Spleen (tissue), 11 donors: ENCODE results near the gene STAT3. TPM values are rescaled to one million over a fixed set of nuclear protein-coding genes. Genes with fewer than 3 reads are reported as not detected.

Experiments used
- DNase-seq: peaks from one replicate; pipeline ENCODE4 v3.0.0-alpha.2; 2020
- H3K27ac ChIP-seq, 8 donors: fragments of 200-600 bp; sonication (generic) in 7 of 8; 1 replicate in 4 of 8; 2 replicates in 4 of 8; pipeline versions ENCODE4 v1.5.0 to v1.8.0; 2016 to 2021; ENCODE audit warnings: inconsistent platforms in 4 of 8, mild to moderate bottlenecking in 4 of 8, moderate library complexity in 1 of 8
- H3K27me3 ChIP-seq, 7 donors: fragments of 200-600 bp; sonication (generic) in 6 of 7; replicated peaks in 1 of 7; 1 replicate in 4 of 7; 2 replicates in 3 of 7; pipeline versions ENCODE4 v1.5.0 to v1.8.0; 2016 to 2021; ENCODE audit warnings: inconsistent platforms in 3 of 7, mild to moderate bottlenecking in 1 of 7
- H3K36me3 ChIP-seq, 6 donors: fragments of 200-600 bp; sonication (generic) in 5 of 6; 1 replicate in 4 of 6; 2 replicates in 2 of 6; pipeline versions ENCODE4 v1.5.0 to v1.8.0; 2016 to 2021; ENCODE audit warnings: inconsistent platforms in 2 of 6
- H3K4me1 ChIP-seq, 6 donors: fragments of 200-600 bp; sonication (generic) in 5 of 6; 1 replicate in 3 of 6; 2 replicates in 3 of 6; pipeline versions ENCODE4 v1.5.0 to v1.8.0; 2016 to 2021; ENCODE audit warnings: inconsistent platforms in 3 of 6
- H3K4me3 ChIP-seq, 8 donors: fragments of 200-600 bp; sonication (generic) in 7 of 8; 1 replicate in 4 of 8; 2 replicates in 4 of 8; pipeline versions ENCODE4 v1.5.0 to v1.8.0; 2016 to 2021; ENCODE audit warnings: inconsistent platforms in 4 of 8, mild to moderate bottlenecking in 4 of 8, moderate library complexity in 2 of 8
- H3K9me3 ChIP-seq, 8 donors: fragments of 200-600 bp; sonication (generic) in 7 of 8; 1 replicate in 4 of 8; 2 replicates in 4 of 8; pipeline versions ENCODE4 v1.5.0 to v1.8.0; 2016 to 2021; ENCODE audit warnings: inconsistent platforms in 4 of 8
- CTCF ChIP-seq, 11 experiments: fragments of 200-600 bp in 7 of 11; fragments of 450-650 bp in 4 of 11; sonication (generic) in 4 of 11; IDR thresholded peaks in 8 of 11; conservative IDR thresholded peaks in 3 of 11; 1 replicate in 7 of 11; 2 replicates in 4 of 11; pipeline versions ENCODE4 v1.4.0 to v1.8.0; 2016 to 2021; ENCODE audit warnings: antibody characterized with exemption in 11 of 11, inconsistent platforms in 4 of 11, mild to moderate bottlenecking in 1 of 11
- POLR2A ChIP-seq, 3 donors: fragments of 450-650 bp; IDR thresholded peaks; one replicate each; pipeline ENCODE4 v1.5.1; 2017; ENCODE audit warnings: antibody characterized with exemption in 3 of 3, mild to moderate bottlenecking in 1 of 3
- POLR2AphosphoS5 ChIP-seq, 3 donors: sonication (generic); formaldehyde crosslinking; IDR thresholded peaks; one replicate each; pipeline ENCODE4 v1.5.1; 2017; ENCODE audit warnings: antibody characterized with exemption in 3 of 3
- WGBS, 5 donors: extraction: QIAGEN DNeasy Blood & Tissue Kit in 3 of 5; methylation state at CpG; one replicate each; pipeline versions ENCODE4 v1.1.5 to v1.1.7; 2013 to 2018; 5-methylcytosine and 5-hydroxymethylcytosine counted together
- intact Hi-C: fragments of 100-400 bp; cut with DNase I; formaldehyde crosslinking; loops from one replicate; pipeline ENCODE4 v1.15.0; 2023; ENCODE audit warnings: low total_unique reads
- polyA plus RNA-seq, 3 donors: library from polyadenylated mRNA; stranded (reverse); fragments of 200-250 nt; gene quantifications; one replicate each; pipeline ENCODE4 v1.2.1, GENCODE V29; 2013
- total RNA-seq, 7 donors: library from RNA; depleted of rRNA in 3 of 7; stranded (reverse); fragments of >200 nt in 3 of 7; fragmentation: NEBNext Ultra II Directional in 4 of 7; extraction: Animal tissue kit (Norgen Biotek cat#: 25700) in 4 of 7; gene quantifications; one replicate each; pipeline versions ENCODE4 v1.1.0 to v1.2.1, GENCODE V29; 2016 to 2021
- donor health status: healthy with polysubstance abuse.
- donor health status: DM: no; HTN: no; CAD: no; lungs with moderate emphysema.
- donor health status: DM: no; HTN: no; CAD: no.
- donor health status: Bipolar disorder and iron deficiency.
- donor health status: healthy.
- donor health status: DM: no; HTN: no; CAD: no.
- donor health status: DM: yes; HTN: yes; CAD: no.

Gene STAT3
- total and polyA plus RNA-seq, 10 donors = 18.3 to 326 (median 241) TPM

- no peak overlapping the region for H3K4me3 ChIP-seq
- peak overlapping the region in 6 of 8 donors; percentile 32 to 85 (median 73) for H3K27ac ChIP-seq
- TF ChIP-seq POLR2AphosphoS5 (IDR thresholded peaks at IDR 0.05) = no peak
- TF ChIP-seq CTCF (IDR thresholded peaks at IDR 0.05 in 8 of 11, conservative IDR thresholded peaks at IDR 0.05 in 3 of 11) = no peak
- no peak for TF ChIP-seq POLR2A (IDR thresholded peaks at IDR 0.05)
- no peaks in the 10 kb centered on the region for H3K27me3 ChIP-seq
- H3K36me3 ChIP-seq = no peaks in the 10 kb centered on the region
- 64 to 91% (median 75%) methylated on average over 2 to 3 of the region's 3 CpGs for WGBS, 5 donors
- intact Hi-C loops = no loop called here
- H3K9me3 ChIP-seq = no peaks in the 10 kb centered on the region
- DNase-seq = no peak
- H3K4me1 ChIP-seq = peaks cover 35 to 99% (median 70%) of the 10 kb centered on the region in 6 donors
Measured at GRCh38 chr17:42413464-42414040, 25.3 kb upstream of the STAT3 start.

GRCh38 chr17:42411905-42412679 lies 23.9 kb upstream of the STAT3 start:
- Histone ChIP-seq H3K36me3 (no peaks in the 10 kb centered on the region), H3K4me1 (peaks cover 35 to 99% (median 75%) of the 10 kb centered on the region in 6 donors), H3K27ac (peak overlapping the region; percentile 13 to 87 (median 76)), H3K4me3 (no peak overlapping the region), H3K9me3 (no peaks in the 10 kb centered on the region), H3K27me3 (no peaks in the 10 kb centered on the region)
- TF ChIP-seq POLR2A (IDR thresholded peaks at IDR 0.05) (no peak), CTCF (IDR thresholded peaks at IDR 0.05 in 8 of 11, conservative IDR thresholded peaks at IDR 0.05 in 3 of 11) (no peak), POLR2AphosphoS5 (IDR thresholded peaks at IDR 0.05) (no peak)
- intact Hi-C loops = no loop called here
- DNase-seq = no peak
- 68 to 82% (median 76%) methylated on average over 8 to 11 of the region's 11 CpGs for whole genome bisulfite sequencing, 5 donors

GRCh38 chr17:42411361-42411760 lies 23.1 kb upstream of the STAT3 start:
- intact Hi-C loops = no loop called here
- 54 to 60% (median 57%) methylated on average over 4 of the region's 4 CpGs for WGBS, 5 donors
- TF ChIP-seq POLR2AphosphoS5 (IDR thresholded peaks at IDR 0.05) (peak in 1 of 3 donors; percentile 15), CTCF (IDR thresholded peaks at IDR 0.05 in 8 of 11, conservative IDR thresholded peaks at IDR 0.05 in 3 of 11) (no peak), POLR2A (IDR thresholded peaks at IDR 0.05) (no peak)
- Histone ChIP-seq H3K4me3 (no peak overlapping the region), H3K36me3 (no peaks in the 10 kb centered on the region), H3K9me3 (no peaks in the 10 kb centered on the region), H3K27ac (peak overlapping the region; percentile 13 to 87 (median 76)), H3K4me1 (peaks cover 39 to 99% (median 78%) of the 10 kb centered on the region in 6 donors), H3K27me3 (no peaks in the 10 kb centered on the region)
- DNase-seq = no peak

- intact Hi-C loops = no loop called here
- WGBS, 5 donors = 56 to 82% (median 75%) methylated on average over 5 of the region's 5 CpGs
- TF ChIP-seq CTCF (IDR thresholded peaks at IDR 0.05 in 8 of 11, conservative IDR thresholded peaks at IDR 0.05 in 3 of 11) = no peak
- TF ChIP-seq POLR2AphosphoS5 (IDR thresholded peaks at IDR 0.05) = no peak
- TF ChIP-seq POLR2A (IDR thresholded peaks at IDR 0.05) = no peak
- H3K4me3 ChIP-seq = no peak overlapping the region
- DNase-seq = no peak
- H3K27ac ChIP-seq = peak overlapping the region; percentile 24 to 87 (median 76)
- H3K27me3 ChIP-seq = no peaks in the 10 kb centered on the region
- H3K9me3 ChIP-seq = no peaks in the 10 kb centered on the region
- peaks cover 35 to 99% (median 76%) of the 10 kb centered on the region in 6 donors for H3K4me1 ChIP-seq
- peaks cover 0 to 2% (median 0%) of the 10 kb centered on the region in 6 donors for H3K36me3 ChIP-seq
Measured at GRCh38 chr17:42410319-42410685, 22.1 kb upstream of the STAT3 start.
